Measurements from ENCODE around the gene AGPAT4.

DNA sequence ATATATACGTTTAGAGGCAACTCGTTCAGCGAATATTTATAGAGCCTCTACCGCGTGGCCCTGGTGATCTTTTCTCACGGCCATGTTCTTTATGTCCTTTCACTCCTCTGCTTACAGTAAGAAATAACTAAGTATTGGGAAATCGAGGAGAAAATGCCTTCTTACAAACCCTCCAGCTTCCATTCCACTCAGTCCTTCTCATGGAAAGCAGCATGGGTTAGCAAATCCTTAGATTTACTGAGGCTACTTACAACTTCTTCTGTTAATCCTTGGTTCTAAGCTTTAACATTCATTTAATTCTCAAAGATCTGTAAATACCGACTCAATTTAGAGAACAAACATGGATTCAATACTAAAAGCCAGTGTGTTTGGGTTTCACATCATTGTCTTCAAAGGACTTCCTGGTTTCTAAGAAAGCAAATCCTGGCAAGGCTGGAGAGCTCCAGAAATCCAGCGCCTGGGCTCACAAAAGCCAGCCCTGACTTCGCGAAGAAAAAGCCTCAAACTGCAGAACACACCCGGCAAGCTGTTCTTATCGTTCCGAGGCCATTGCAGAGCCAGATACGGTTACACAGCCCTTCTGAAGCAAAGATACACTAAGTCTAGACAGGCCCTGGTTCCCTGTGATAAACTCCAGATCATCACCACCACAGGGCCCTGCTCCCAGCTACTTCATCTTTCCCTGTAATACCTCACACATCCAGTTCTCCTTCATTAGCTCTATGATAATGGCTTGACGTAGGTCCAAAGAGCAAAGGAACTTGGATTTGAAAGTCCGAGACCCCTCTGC is 19.2 kb downstream of the AGPAT4 start:
- no peak for TF ChIP-seq CTCF (IDR thresholded peaks at IDR 0.05)
- no peak for TF ChIP-seq POLR2A (IDR thresholded peaks at IDR 0.05)

Data from testis (tissue), 2 donors.